Measurements from ENCODE around the gene TCF3.
A peak's percentile ranks its signal among the peaks of the same experiment; 100 is the strongest.
"Not testable (repeated sequence)": the region's sequence is repeated elsewhere in the genome, so short reads cannot be mapped to it uniquely, and the experiment has no call there.

Gene TCF3

DNA sequence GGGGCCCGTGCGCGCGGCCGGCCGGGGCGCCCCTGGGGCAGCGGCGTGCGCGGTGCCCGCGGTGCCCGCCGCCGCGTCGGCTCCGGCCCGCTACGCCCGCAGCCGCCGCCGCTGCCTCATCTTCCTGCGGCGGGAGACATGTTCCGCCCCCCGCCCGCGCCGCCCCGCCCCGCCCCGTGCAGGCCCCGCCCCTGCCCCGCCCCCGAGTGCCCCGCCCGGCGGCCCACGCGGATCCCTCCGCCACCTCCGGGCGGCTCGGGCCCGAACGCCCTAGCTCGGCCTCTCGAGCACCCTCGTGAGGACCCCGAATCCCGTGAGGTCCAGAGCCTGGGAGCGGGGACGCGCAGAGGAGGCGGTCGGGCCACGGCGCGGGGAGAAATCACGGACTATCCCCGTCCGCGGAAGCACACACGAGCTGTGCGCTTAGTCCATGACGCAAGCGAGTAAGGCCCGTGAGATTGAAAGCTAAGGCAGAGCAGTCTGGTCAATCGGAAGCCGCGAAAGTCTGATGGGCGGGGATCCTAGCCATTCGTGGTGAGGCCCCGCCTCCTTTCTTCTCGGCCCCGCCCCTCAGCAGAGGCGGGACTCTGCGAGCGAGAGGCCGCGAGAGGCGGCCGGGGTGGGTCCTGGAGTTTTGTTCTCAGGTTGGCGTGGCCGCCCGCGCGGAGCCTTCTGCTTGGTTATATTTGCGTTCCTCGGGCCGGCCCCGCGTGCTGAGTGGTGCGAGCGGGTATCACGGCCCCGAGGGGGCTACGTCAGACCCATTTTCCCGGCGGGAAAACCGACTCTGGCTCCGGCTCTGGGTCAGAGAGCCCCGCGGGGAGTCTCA lies at the start of gene TCF3:
TSS of gene TCF3 (minus strand) at position 145 of the 829 bp plus-strand sequence. CDS start 2,367 bp downstream, outside the sequence.
- peak; percentile 98 for DNase-seq

- no peak for DNase-seq
Measured at GRCh38 chr19:1700733-1701663, 48.6 kb upstream of the TCF3 start.

GRCh38 chr19:1699998-1700732 lies 47.8 kb upstream of the TCF3 start:
- no peak for DNase-seq

GRCh38 chr19:1699386-1699785 lies 47.0 kb upstream of the TCF3 start:
- no peak for DNase-seq

DNA sequence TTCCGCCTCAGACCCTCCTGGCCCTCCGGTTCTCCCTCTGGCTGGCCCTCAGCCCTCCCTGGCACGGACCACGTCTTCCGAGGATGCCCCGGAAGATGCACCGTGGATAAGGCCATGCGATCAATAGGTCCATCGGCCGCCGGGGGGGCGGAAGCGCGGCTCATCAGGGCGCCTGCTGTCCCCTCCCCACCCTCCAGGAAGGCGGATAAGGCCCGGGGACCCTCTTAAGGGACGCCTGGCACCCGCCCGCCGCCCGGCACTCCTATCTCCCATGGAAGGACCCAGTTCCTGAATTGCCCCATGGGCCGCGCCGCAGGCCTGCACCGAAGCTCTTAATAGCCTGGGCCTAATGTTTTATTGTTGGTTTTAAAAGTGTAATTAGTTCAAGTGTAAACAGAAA lies 46.2 kb upstream of the TCF3 start:
- no peak for DNase-seq

DNA sequence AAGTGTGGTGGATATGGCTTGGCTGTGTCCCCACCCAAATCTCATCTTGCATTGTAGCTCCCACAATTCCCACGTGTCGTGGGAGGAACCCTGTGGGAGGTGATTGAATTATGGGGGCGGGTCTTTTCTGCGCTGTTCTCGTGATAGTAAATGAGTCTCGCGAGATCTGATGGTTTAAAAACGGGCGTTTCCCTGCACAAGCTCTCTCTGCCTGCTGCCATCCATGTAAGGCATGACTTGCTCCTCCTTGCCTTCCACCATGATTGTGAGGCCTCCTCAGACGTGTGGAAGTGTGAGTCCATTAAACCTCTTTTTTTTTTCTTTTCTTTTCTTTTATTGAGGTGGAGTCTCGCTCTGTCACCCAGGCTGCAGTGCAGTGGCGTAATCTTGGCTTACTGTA lies 43.1 kb upstream of the TCF3 start:
- not testable (repeated sequence) for DNase-seq

DNA sequence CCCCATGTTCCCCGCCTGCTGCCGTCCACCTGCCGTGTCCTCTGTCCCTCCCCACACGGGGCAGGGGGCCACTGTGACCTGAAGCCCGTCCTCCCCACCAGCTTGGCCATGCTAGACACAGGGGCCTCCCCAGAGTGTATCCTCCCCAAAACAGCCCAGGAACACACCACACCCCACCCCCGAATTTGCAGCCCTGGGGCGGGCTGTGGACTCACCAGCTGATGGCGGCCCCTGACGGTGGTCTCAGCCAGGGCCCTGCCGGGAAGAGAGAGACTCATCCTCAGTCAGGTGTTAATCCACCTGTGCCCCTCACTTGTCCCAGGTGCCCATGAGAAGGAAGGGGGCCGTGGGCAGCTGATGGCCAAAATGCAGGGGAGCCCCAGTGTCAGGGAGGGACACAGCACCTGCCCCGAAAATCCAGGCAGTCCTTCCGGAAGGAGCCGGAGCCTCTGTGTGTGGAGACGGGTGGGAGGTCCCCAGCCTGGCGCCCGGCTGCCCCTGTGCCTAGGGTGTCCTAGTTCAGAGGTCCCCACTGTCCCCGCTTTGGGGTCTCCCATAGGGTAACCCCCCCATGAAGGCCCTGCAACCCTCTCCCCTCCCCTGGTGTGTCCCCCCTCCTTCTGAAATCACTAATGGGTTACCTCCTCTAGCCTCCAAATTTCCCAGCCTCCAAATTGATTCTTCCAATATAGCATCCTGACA lies 39.3 kb upstream of the TCF3 start:
- no peak for DNase-seq

DNA sequence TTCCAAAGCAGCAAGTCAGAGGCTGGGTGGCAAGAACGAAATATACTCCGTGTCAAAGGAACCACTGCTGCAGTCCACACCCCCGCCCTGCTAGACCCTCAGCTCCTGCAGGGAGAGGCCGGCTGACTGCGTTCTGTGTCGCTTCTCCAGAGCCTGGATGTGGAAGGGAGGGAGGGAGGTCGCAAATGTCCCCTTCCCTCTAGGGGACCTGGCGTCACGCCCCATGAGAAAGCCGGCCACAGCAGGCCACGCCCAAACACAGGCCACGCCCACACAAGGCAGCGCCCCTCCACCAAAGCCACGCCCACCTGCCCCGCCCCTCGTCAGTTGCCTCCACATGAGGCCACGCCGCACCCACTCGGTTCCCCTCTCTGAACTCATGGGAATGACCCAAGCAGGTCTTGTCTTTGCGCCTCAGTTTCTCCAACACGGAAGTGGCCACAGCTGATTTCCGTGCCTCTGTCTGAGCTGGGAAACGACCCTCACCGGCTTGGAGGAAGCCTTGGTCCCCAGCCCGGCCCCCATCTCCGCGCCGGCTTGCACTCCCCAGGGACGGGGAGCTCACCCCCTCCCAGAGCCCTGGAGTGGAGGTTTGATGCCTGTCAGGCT lies 38.4 kb upstream of the TCF3 start:
- DNase-seq, result peak; percentile 33

DNA sequence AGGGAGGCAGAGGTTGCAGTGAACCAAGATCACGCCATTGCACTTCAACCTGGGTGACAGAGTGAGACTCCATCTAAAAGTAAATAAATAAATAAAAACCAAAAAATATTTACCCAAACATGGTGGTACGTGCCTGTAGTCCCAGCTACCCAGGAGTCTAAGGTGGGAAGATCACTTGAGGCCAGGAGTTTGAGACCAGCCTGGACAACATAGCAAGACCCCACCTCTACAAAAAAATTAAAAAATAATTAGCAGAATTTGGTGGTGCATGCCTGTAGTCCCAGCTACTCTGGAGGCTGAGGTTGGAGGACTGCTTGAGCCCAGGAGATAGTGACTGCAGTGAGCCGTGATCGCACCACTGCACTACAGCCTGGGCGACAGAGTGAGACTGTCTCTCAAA lies 33.4 kb upstream of the TCF3 start:
- not testable (repeated sequence) for DNase-seq

- no peak for DNase-seq
Measured at GRCh38 chr19:1685046-1685445, 32.6 kb upstream of the TCF3 start.

GRCh38 chr19:1684573-1684912 lies 32.1 kb upstream of the TCF3 start:
- DNase-seq, result no peak

- no peak for DNase-seq
Measured at GRCh38 chr19:1683869-1684572, 31.6 kb upstream of the TCF3 start.

DNA sequence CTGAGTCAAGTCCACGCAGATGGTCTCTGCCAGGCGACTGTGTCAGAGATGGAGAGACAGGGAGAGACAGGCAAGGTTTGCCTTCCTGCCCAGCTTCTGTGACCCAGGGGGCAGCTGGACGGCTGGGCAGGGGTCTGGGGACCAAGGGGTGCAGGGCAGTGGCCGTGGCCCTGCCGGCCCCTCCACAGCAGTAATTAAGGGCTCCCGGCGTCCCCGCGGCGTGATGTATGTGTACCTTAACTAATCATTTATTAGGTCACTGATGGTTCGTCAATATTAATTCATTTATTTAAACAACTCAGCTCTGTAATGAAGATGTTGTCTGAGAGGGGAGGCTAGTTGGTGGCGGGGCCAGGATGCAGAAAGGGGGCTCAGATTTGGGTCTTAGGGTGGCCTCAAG lies 28.6 kb upstream of the TCF3 start:
- no peak for DNase-seq

DNA sequence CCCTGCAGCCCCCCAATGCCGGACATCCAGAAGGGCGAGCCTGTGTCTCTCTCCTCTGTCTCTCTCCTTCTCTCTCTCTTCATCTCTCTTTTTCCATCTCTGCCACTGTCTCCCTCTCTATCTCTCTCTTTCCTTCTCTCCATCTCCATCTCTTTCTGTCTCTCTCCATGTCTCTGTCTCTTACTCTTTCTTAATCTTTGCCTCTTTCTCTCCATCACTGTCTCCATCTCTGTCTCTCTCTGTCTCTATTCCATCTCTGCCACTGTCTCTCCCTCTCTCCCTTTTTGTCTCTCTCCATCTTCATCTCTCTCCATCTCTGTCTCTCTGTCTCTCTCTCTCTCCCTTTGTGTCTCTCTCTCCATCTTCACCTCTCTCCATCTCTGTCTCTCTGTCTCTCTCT lies 25.7 kb upstream of the TCF3 start:
- DNase-seq, result no peak

- DNase-seq, result no peak
Measured at GRCh38 chr19:1676351-1677266, 24.2 kb upstream of the TCF3 start.

- DNase-seq, result no peak
Measured at GRCh38 chr19:1675633-1676350, 23.4 kb upstream of the TCF3 start.

DNA sequence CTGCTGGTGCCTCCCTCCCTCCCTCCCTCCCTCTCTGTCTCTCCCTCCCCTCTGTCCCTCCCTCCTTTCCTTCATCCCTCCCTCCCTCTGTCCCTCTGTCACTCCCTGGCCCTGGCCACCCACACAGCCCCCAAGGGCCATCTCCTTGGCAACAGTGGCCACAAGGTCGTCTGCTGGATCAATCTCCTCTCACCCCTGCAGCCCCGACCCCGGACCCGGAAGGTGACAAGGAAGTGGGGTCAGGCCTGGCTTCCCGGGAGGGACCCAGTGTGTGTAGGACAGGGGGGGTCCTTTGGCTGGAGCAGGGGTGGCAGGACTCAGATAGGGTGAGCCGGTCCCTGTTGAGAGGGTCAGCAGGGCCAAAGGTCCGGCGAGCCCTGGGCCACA lies 21.9 kb upstream of the TCF3 start:
- no peak for DNase-seq

DNA sequence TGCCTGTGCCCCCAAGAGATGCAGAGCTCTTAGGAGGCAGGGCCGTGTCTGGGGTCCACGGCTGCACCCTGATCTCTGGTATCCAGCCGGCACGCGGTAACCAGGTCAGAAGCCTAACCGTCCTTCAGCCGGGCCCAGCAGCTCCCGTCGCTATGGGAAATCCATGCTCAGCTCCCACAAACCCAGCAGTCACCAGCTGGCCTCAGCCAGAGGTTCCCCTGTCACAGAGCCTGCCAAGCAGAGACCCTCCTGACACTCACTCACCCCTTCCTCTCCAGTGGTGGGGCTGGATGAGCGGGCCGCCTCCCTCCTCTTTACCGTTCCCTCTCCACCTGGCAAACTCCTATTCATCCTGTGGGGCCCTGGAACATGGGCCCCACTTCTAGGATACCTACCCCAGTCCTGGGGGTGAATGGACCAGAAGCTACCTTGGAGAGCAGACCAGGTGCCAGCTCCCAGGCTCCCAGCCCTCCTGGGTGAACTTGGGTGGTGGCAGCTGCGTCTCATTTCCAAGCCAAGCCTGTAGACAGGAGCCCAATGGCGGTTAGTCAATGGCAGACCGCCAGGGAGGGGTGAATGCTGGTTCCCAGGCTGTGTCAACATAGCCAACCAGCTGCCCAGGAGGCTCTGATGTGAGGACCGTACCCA lies 21.4 kb upstream of the TCF3 start:
- DNase-seq, result no peak
